Fibroblast of villous mesenchyme (primary cell): ENCODE results near the gene TFAP2E. TPM values are rescaled to one million over a fixed set of nuclear protein-coding genes. Genes with fewer than 3 reads are reported as not detected.

ENCODE experiments used
- DNase-seq: peaks from one replicate; pipeline ENCODE4 v3.0.0-alpha.2; 2010; ENCODE audit warnings: low read depth
- H3K4me3 ChIP-seq: 2 replicates; pipeline ENCODE4 v1.5.1; 2011; ENCODE audit warnings: low read depth, mild to moderate bottlenecking, low read length
- total RNA-seq: library from RNA; depleted of rRNA; stranded (reverse); fragments of >200 nt; gene quantifications from 2 replicates; pipeline ENCODE4 v1.2.3, GENCODE V29; 2012
- TF ChIP-seq, protein P1 (sequence below): IDR thresholded peaks from 2 replicates; pipeline ENCODE4 v1.5.1; 2012; ENCODE audit warnings: low read depth, mild to moderate bottlenecking, low read length; ENCODE audit not compliant: insufficient read depth

The TFAP2E gene
- total RNA-seq, 1 donor, result under 0.01 TPM

GRCh38 chr1:35560256-35561225 is 12.6 kb upstream of the TFAP2E start:
- no peak for DNase-seq
- TF ChIP-seq, protein P1, sequence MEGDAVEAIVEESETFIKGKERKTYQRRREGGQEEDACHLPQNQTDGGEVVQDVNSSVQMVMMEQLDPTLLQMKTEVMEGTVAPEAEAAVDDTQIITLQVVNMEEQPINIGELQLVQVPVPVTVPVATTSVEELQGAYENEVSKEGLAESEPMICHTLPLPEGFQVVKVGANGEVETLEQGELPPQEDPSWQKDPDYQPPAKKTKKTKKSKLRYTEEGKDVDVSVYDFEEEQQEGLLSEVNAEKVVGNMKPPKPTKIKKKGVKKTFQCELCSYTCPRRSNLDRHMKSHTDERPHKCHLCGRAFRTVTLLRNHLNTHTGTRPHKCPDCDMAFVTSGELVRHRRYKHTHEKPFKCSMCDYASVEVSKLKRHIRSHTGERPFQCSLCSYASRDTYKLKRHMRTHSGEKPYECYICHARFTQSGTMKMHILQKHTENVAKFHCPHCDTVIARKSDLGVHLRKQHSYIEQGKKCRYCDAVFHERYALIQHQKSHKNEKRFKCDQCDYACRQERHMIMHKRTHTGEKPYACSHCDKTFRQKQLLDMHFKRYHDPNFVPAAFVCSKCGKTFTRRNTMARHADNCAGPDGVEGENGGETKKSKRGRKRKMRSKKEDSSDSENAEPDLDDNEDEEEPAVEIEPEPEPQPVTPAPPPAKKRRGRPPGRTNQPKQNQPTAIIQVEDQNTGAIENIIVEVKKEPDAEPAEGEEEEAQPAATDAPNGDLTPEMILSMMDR, result no peak
- H3K4me3 ChIP-seq, result no peak overlapping the region

GRCh38 chr1:35561297-35561971 is 11.7 kb upstream of the TFAP2E start:
- TF ChIP-seq, protein P1, result no peak
- H3K4me3 ChIP-seq, result no peak overlapping the region
- DNase-seq, result no peak

DNA sequence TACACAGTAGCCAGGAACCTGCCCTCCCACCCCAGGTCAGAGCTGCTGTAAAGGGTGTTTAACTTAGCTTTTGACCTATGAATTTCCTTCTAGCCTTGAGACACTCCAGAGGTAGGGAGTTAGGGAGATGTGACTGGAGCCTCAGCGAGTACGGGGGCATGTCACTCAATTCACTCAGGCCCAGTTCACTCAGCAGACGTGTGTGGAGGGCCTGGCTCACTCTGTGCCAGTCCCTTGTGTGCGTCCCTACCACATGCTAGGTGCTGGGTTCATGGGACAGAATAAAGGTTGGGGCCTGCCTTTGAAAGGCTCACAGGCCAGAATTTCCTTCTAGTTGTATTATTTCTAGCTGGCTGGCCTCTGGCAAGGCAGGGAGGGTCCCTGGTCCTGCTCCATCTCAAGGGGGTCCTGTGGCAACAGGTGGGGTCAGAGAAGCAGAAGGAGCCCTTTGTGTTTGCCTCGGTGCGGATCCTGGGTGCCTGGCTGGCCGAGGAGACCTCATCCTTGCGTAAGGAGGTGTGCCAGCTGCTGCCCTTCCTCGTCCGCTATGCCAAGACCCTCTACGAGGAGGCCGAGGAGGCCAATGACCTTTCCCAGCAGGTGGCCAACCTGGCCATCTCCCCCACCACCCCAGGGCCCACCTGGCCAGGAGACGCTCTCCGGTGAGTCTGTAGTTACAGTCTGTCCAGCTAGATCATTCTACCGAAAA is 11.0 kb upstream of the TFAP2E start:
- TF ChIP-seq, protein P1, result no peak
- no peak overlapping the region for H3K4me3 ChIP-seq
- DNase-seq, result no peak

DNA sequence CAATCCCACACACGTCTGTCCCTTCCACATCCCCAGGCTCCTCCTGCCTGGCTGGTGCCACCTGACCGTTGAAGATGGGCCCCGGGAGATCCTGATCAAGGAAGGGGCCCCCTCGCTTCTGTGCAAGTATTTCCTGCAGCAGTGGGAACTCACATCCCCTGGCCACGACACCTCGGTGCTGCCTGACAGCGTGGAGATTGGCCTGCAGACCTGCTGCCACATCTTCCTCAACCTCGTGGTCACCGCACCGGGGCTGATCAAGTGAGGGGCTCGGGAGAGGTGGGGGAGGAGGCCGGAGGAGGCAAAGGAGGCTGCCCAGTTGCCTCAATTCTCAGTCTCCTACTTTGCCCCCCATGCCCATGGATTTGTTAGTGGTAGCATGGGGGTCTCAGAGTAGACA is 9.9 kb upstream of the TFAP2E start:
- DNase-seq, result no peak
- TF ChIP-seq, protein P1, result no peak
- H3K4me3 ChIP-seq, result no peak overlapping the region

GRCh38 chr1:35564037-35564883 is 8.9 kb upstream of the TFAP2E start:
- DNase-seq, result peak; percentile 83
- H3K4me3 ChIP-seq, result no peak overlapping the region

More at GRCh38 chr1:35564037-35564883, 8.9 kb upstream of the TFAP2E start:
- TF ChIP-seq, protein P1, result peak; percentile 75
